HG02885 (cell line): ENCODE results near the gene MAPK11.

Experiments
- ATAC-seq: cut with Tn5 transposase; IDR thresholded peaks from one replicate; pipeline ENCODE4 v1.9.1; 2021; ENCODE audit warnings: mild to moderate bottlenecking; ENCODE audit not compliant: unreplicated experiment, poor library complexity

Gene MAPK11

DNA sequence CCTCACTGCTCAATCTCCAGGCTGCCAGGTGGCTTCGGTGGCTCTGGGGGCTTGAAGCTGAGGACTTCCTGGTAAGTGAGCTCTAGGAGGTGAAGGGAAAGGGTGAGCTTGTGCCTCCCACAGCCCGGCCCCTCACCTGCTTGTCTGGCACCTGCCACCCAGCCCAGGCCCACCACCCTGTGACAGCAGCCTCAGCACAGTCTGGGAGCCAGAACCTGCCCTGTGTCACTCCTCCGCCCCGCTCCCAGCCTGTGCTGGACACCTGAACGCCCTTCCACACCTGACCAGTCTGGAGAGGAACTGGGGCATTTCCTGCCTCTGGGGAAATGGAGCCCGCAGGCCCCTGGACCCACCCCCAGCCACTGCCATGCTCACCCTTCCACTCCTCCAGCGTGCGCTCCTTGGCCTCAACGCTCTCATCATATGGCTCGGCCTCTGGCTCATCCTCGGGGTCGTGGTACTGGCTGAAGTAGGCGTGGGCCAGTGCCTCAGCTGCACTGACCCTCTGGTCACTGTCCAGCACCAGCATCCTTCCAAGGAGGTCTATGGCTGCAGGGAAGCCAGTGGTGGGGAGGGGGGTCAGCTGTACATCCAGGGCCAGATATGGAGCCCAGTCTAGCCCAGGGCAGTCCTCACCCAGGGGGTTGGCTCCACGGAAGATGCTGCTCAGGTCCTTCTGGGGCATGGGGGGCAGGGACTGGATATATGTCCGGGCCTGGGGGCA lies 5.1 kb downstream of the MAPK11 start:
- ATAC-seq, result no peak

DNA sequence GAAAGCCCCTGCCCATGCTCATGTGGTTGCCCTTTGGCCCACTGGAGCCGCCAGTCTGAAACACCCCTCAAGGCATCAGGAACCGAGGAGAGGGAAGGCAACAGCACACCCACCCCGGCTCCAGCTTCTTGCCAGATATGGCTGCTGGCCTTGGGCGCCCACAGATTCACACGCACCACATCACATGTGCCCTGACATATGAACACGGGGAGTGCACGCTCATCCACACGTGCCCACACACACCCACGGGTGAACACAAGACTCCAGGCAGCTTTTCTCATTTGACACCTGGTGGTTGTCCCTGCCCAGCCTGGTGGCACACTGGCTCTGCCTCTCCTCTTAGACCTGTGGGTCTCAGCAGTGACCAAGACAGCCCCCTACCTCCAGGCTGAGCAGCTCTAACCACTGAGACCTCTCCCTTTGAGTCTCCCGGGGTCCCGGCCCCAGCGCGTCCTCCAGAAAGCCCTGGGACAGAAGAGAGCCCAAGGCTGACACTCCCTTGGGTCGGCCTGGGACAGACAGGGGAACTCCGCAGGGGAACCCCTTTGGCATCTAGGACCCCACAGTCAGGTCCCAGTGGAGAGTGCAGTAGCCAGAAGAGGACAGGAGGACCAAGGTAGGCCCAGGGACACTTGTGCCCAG lies 6.0 kb downstream of the MAPK11 start:
- no peak for ATAC-seq

DNA sequence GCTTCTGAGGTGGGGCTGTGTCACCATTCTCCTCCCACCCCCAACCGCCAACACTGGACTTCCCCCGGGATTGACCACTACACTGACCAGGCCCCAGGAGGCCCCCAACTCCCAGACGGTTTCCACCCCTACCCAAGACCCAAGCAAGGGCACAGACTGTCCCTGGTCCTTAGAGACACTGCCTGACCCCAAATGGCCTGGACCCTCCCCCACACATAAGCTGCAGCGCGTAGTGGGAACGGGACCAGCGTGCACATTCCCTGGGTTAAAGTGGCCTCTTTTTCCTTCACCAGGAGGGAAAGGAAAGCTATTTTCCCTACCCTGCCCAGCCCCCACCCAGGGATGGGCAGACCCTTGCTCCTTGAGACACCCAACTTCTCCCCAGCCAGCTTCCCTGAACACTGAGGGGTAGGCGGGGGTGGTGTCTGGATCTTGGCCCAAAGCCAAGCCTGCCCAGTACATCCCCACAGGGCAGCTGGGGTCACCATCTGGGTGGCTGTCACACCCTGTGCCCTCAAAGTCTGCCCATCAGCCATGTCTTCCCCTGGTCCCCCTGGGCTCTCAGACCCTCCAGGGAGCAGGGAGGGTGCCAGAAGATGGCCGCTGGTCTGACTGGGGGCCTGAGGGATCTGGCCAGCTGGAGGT lies 7.1 kb downstream of the MAPK11 start:
- ATAC-seq, result no peak

DNA sequence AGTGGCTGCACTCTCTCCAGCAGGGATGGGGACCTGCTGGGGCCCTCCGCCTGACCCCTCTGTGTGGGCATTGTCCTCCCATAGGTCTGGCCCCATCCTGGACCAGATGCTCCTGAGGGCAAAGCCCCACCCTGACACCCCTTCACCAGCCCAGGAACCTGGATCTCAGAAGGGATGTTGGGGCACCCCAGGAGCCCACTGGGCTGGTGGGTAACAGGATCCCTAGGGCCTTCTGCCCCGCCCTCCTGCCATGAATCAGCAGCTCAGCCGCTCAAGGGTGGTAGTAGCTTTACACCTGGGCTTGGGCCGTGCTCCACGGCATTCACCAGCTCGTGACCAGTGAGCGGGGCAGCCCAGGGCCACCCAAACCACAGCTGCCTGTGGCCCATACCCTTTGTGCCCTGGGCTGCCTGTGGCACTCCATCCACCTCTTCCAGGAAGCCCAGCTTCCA lies 7.7 kb downstream of the MAPK11 start:
- ATAC-seq, result no peak

DNA sequence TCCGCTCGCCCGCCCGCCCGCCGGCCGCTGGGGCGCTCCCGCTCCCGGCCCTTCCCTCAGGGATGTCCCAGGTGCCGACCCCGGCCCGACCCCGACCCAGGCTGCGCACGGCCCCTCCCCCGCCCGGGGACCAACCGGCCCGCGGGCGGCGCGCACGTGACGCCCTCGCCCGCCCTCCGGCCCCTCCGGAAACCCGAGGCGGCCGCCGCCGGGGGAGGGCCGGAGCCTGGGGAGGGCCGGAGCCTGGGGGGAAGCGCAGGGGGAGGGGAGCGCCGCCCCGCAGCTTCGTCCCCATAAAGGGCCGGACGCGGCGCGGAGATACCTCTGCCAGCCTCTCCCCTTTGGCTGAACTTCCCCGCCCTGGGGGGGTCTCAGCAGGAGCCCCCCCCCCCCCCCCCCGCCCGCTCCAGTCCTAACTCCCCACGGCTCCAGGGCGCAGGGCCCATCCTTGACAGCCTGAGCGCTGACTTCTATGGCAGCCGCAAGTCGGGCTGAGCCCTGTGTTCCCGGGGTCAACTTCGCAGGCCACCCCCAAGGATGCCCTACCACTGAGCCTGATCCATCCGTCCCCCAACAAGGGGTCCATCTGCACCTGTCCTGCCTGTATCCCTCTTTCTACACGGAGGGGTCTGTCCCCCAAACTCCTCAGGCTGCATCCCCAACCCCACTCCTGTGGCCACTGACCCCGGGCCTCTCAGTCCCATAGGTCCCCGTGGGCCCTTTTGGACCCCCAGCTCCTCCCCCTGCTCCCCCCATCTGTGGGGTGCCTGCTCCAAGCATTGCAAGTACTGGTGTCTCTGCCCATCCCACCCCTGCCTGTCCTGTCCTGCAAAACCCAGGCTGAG lies 8.3 kb downstream of the MAPK11 start, which contains the start of gene MAPK12:
MAPK12 (minus strand) TSS at position 69 of the 845 bp plus-strand sequence. CDS start 174 bp downstream, outside the sequence.
- ATAC-seq, result peak; percentile 56

DNA sequence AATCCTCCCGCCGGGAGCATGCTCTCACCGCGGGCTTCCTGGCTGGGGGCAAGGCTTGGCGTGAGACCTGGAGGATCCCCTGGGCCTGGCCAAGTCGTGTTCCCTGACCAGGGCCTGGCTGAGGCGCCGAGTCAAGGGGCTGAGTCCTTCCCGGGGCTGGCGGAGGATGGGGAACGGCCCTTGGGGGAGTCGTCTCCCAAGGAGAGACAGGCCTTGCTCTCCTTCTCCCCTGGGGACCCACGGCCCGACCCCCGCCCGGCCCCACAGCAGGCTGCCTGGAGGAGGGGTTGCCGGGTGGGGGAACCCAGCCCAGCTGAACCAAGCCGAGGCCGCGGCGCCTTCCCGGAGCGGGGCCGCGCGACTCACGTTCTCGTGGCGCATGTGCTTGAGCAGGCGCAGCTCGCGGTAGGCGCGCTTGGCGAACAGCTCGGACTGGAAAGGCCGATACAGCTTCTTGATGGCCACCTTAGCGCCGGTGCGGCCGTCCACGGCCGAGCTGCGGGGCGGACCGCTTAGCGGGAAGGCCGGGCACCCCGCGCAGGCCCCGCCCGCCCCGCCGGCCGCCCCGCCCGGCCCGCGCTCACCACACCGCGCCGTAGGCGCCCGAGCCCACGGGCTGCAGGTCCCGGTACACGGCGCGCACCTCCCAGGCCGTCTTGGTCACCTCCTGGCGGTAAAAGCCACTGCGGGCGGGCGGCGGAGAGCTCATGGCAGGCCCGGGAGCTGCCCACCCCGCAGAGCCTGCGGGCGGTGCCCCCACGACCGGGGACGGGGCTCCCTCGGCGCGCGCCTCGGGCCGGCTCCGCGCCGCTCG lies 9.2 kb downstream of the MAPK11 start:
- peak; percentile 31 for ATAC-seq

DNA sequence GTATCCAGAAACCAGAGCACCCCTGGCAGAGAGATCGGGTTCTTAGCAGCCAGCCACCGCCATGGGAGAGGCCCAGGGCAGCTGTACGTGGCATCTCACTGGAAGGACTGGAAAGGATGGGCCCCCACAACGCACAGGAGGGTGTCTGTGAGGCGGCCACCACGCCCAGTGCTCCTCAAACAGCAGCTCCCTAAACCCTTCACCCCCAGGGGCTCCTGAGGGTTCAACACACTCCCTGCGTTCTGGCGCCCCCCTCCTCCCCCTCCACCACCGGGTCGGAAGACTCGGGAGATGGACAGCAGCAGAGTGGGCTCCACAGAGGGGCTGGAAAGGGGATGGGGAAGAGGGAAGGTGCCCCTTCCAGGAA lies 9.8 kb downstream of the MAPK11 start:
- ATAC-seq, result no peak

DNA sequence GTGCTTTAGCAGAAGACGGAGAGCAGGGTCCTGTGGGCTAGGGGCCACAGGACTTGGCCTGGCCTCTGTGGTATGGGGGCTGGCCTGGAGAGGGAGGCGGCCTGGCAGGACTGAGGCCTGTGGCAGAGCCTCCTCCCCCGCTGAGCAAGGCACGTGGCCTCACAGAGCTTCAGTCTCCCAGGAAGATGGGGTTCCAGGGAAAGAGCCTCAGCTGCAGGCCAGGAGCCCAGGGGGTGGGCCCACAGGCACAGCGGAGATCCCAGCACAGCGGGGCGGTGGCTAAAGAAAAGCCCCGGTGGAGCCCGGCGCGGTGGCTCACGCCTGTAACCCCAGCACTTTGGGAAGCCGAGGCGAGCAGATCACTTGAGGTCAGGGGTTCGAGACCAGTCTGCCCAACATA lies 10.9 kb downstream of the MAPK11 start:
- no peak for ATAC-seq

DNA sequence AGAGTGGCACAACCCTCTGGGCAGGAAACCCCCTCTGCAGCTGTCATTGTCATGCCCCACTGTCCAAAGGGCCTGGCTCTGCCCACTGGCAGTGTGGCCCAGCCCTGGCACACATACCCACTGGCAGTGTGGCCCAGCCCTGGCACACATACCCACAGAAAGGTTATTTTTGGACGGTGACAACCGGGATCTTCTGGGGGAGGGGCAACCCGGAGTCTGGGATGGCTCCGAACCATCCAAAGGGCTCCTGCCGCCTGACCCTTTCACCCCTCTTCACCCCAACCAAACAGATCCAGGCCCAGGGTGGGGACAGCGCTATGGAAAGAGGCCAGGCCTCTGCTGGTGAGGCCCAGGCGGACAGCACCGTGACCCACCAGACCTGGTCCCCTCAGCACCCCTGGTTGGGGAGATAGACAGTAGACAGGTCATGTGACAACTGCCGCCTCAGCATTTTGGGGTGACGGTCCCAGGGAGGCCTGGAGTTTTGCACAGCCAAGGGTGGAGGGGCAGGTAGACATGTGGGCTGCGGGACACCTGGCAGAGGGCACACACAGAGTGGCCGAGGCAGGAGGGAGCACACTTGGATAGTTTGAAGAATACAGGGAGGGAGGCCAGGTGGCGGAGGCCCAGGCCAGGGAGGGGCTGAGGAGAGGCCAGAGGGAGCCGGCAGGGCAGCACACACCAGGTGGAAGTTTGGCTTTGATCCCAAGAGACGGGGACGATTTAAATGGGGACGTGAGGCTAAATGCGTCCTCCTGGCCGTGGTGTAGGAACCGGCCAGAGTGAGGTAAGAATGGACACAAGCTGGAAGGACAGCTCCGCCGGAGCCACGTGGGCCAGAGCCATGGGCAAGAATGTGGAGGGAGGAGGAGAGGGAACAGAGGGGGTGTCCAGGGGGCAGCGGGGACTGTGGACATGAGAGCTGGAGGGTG lies 11.6 kb downstream of the MAPK11 start:
- ATAC-seq, result no peak

DNA sequence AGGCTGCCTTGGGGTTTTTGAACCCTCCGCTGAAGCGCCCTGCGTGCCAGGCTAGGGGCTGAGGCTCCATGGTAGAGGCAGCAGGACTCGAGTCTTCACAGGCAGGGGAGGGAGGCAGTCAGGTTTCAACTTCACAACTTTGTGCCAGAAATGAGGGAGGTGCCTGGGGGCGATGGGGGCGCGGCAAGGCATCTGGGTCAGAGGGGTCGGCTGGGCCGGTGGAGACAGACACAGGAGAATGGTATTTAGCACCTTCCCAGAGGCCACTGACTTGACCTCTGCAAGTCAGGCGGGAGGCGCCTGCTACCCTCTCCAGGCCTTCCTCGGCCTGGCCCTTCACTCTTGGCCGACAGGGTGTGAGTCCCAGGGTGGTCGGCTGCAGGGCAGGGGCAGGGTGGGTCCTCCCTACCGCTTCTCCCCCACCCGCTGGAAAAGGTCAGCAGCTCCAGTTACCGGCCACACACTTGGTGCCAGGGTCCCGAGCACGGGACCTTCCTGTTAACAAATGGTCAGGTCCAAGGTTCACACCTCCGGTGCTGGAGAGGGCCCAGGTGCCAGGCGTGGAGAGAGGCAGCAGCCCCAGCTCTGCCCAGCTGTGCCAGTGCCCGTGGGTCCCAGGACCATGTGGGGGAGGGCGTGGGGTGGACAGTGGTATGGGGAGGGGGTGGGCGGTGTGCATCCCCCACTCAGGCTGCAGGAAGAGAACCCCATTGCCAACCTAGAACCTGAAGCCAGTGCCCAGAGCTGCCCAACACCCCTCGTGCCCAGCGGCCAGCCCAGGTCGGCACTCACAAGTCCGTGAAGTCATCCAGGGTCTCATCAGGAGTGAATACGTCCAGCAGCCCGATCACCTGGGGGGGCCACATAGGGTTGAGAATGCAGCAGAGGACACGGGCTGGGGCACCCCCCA lies 12.5 kb downstream of the MAPK11 start:
- ATAC-seq, result no peak

DNA sequence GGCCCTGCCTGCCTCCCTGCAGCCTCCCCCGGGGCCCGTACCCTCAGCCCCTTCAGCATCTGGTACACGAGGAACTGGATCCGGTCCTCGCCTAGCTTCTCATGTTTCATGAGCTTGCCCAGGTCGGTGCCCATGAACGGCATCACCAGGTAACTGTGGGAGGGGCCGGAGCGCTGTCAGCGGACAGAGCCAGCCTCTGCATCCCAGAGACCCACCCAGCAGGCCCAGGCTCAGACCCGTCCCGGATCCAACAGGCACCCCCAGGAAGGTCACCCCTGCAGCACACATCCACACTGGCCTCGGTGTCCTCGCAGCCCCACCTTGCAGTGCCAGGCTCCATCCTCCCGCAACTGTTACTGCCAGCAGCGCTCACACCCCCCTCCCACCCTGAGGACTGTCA lies 13.1 kb downstream of the MAPK11 start:
- no peak for ATAC-seq

DNA sequence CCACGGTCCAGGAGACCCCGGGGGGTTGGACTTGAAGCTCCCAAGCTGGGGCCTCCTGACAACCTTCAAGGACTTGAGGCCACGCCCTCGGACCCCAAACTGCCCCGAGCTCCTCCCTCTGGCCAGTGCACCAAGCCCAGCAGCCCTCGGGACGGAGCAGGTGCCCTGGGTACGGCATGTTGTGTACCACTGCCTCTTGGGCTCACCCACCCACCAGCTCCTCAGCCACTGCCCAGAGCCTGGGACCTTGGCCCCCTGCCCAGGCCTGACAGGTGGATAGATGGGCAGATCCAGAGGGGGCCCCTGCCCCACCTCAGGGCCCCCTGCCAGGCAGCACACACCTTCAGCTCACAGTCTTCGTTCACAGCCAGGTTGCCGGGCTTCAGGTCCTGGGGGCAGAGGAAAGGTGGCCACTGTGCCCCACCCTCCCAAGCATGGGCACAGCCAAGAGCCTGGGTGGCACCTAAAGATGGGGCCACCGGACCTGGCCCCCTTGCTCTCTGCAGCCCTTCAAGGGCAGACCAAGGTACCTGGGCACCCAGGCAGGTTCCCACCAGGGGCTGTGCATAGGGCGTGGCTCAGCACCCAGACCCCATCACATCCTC lies 13.8 kb downstream of the MAPK11 start:
- ATAC-seq, result no peak

DNA sequence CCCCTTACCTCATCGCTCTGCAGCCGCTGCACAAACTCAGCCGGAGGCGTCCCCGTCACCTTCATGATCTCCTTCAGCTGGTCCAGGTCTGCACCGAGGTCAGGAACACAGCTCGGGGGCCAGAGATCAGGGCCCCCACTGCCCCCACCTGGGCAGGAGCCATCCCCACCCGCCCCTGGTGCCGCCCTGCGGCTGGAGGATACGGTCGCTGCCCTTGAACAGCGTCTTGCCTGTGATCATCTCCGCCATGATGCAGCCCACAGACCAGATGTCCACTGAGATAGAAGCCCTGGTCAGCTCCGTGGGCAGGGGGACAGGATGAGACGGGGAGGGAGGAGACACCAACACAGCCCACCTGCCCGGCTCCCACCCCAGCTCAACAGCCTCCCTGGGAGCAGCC lies 14.6 kb downstream of the MAPK11 start:
- no peak for ATAC-seq

DNA sequence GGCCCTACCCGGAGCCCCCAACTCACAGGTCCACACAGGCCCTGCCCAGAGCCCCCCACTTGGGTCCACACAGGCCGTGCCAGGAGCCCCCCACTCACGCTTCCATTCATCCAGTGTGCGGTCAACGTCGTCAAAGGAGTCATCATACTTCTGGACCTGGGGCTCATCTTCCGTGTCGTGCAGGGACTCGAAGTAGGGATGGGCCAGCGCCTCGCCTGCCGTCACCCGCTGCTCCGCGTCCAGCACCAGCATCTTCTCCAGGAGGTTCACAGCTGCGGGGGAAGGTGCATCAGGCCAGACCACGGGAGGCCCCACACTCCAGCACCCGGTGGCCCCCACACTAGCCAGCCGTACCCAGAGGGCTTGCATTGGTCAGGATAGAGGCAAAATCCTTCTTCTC lies 15.1 kb downstream of the MAPK11 start:
- no peak for ATAC-seq

DNA sequence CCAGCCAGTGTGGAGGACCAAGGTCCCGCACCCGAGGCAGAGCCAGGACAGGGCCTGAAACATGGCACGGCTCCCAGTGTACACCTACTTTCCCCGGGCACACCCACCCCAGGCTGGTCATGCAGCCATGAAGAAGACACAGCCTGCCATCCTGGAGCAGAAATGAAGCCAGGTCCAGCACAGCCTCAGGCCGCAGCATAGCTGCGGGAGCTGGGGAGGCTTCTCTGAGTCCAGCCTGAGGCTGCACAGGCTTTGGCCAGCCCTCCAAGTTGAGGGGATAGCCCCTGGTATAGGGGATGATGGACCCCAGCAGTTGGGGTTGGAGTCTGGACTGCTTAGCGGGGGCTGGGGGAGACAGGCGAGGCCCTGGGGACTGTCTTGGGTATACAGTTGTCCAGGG lies 16.2 kb downstream of the MAPK11 start:
- no peak for ATAC-seq

DNA sequence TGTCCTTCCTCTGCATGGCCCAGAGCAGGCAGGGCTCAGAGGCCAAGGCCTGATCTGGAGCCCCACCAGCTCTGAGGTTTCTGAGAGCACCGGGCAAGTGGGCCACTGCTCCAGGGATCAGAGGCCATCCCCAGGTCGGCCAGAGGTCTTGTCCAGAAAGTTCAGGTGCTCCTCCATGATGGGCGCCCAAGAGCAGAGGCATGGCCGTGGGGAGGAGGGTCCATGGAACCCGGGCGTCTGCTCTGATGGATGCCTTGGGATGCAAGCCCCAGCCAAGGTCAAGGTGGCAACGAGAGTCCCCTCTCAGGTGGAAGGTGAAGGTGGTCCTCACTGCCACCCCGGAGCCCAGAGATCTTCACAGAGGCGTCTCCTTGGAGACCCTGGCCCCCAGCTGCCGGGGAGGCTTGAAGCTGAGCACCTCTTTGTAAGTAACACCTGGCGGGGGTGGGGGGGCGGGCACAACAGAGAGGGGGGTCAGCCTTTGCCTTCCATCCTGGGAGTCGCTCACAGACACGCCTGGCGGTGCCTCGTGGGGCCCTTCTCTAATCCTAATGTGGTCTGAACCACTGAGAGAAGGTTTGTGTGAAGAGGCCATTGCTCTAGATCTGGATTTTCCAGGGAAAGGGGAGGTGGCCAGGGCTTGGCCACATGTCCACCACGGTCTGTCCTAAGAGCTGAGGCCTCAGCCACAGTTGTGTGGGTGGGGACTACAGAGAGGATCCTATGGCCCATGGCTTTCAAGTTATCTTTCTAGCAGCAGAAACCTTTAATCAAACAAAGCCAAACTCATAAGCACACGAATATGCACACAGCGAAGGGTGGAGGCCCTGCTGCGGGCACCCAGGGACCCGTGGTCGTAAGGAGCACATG lies 16.9 kb downstream of the MAPK11 start:
- no peak for ATAC-seq
